Raji (cell line): ENCODE measurements around the gene PRDM1.

Experiments used
- POLR2A ChIP-seq: IDR thresholded peaks from 2 replicates; pipeline ENCODE4 v1.6.1; 2011; ENCODE audit warnings: low read depth, low read length, control low read depth; ENCODE audit not compliant: insufficient read depth

The PRDM1 gene

DNA sequence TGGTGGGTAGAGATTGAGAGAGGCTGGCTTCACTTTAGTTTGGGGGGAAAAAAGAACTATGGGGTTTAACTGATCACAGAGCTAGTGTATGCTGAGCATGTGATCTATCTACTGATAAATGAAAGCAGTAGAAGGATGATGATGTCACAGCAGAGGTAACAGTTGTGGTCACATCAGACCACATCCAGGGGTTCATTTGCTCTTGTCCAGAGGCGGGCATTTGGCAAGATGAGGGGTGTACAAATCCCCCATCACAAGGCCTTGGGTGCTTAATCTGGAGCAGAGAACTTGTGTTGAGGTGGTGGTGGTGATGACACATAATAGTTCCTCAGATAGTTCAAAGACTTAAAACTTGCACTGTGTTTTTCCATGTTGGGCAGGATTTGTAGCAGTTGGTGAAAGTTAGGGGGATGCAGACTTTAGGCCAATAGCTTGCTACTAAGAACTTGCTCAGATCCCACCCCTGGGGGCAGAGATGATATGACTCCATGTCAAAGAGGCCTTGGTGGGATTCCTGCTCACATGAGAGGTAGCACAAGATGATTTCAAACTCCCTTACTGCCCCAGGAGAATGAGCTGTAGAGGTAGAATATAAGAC, 63.4 kb downstream of the PRDM1 start:
- TF ChIP-seq POLR2A: no peak

DNA sequence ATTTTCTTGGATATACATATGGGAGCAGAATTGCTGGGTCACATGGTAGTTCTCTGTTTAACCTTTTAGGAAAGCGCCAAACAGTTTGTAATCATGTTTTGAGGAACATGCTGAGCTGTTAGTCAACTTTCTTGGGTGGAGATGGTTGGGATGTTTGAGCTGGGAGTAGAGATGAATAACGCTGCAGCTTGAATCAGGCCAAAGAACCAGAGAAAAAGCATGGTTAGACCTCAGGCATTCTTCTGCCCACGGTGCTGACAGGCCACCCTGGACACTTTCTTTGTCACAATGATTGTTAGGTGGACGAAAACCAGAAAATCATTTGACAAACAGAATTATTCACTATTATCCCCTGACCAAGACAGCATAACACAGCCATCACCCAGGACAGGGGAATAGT, 66.8 kb downstream of the PRDM1 start:
- TF ChIP-seq POLR2A: no peak

DNA sequence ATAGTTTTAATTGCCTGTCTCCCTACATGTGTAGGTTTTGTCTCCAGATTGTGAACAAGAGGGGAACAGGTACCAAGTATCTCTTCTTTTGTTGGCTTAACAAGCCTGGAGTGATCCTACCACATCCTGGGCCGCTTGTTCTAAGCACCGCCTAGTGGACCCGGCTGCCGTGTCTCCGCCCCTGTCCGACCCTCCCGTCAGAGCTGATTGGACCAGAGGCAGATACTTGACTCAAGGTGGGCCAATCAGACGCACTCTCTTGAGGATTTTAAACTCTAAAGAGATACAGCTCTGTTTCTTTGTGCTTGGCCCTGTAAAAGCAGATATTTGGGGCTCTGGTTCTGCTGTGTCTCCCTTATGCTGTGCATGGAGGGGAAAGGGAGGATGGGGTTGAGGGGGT, 68.2 kb downstream of the PRDM1 start:
- no peak for TF ChIP-seq POLR2A

DNA sequence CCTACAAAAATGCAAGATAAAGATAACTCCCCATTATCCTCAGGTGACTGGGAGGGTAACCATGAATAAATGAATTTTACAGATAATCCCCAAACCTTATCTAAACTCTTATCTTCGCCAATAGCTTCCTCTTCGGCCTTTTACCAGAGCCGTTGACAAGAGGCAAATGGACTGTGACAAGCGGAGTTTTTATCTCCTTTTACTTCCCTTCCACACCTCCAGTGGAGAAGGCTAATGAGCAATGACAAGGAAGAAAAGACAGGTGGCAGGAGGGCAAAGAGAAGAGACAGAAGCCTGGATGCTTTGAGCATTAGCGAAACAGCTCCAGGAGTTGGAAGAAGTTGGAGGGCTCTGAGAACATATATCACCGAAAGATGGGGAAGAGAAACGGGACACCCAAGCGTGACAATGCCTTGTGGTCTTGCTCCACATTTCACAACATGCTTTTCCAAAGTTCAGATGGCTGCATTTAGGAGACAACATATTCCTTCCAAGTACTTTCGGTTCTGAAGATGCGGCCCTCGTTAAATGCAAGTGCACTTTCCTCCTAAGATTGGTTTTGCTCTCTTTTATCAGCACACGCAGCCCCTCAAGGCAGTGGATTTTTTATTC, 69.2 kb downstream of the PRDM1 start:
- no peak for TF ChIP-seq POLR2A

DNA sequence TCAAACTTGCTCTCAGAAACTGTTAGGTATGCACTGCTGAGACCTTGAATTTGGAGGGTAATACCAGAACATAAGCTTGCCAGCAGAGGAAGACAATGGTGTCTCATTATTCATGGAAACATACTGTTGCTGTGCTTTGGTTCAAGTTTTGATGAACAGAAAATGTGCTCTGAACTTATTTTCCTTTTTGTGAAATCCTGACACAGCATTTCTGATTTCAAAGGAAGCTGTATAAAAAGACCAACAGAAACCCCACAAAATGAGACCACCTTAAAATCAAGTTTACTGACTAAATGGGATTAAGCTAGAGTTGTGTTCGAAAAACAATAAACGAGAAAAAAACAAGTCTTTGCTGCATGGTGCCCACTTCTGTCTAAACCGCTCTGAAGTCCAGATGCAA, 70.3 kb downstream of the PRDM1 start:
- TF ChIP-seq POLR2A: no peak

DNA sequence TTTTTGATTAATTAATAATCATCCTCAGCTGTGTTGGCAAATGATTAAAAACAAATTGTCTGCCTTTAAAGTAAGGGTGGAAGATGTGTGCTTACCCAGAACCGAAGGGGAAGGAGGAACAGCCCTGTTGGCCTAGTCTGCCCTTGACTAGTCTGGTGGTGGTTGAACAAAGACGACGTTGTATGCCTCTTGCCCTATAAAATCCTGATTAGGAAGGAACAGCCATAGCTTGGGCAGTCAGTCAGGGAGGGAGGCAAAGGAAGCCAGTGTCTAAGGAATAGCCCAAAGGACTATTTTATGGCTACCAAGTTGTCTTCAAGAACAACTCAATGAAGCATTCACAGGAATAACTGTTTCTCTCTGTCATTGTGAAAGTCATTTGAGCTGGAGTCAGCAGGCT, 70.7 kb downstream of the PRDM1 start:
- no peak for TF ChIP-seq POLR2A

DNA sequence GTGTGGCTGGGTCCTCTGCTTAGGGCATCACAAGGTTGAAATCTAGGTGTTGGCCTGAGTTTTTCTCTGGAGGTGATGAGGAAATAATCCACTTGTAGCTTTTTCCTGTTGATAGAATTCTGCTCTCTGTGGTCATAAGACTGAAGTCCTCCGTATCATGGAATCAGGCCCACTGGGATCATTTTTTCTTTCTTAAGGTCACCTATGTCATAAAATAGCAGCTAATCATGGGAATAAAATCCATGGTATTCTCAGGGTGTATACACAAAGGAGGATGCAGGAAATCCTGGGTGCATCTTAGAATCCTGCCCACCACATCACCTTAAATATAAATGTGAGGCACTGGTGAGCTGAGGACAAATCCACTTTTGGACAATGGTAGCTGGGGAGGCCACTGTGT, 72.7 kb downstream of the PRDM1 start:
- no peak for TF ChIP-seq POLR2A
